CD4-positive, alpha-beta T cell (primary cell): ENCODE results near the gene SIPA1. TPM values are rescaled to one million over a fixed set of nuclear protein-coding genes. Genes with fewer than 3 reads are reported as not detected.
A peak's percentile ranks its signal among the peaks of the same experiment; 100 is the strongest.
"Not testable (repeated sequence)": the region's sequence is repeated elsewhere in the genome, so short reads cannot be mapped to it uniquely, and the experiment has no call there.

Source experiments
- ATAC-seq: fragments of 200-7000 bp; cut with Tn5 transposase; one replicate; pipeline ENCODE4 v1.10.0; 2022; ENCODE audit warnings: mild to moderate bottlenecking; ENCODE audit not compliant: poor library complexity
- CTCF ChIA-PET: fragments of 350-600 bp; sonication (Branson Sonifier 250); formaldehyde crosslinking; loops from one replicate; lab custom pipeline; 2021; ENCODE audit warnings: antibody characterized with exemption, inconsistent platforms; lab: Charles Lee
- POLR2A ChIA-PET: fragments of 350-600 bp; sonication (Branson Sonifier 250); formaldehyde crosslinking; loops from one replicate; lab custom pipeline; 2021; ENCODE audit warnings: antibody characterized with exemption, inconsistent platforms; lab: Charles Lee
- DNase-seq, 14 experiments: peaks; one replicate each; pipeline ENCODE4 v3.0.0-alpha.2; 2013 to 2020; ENCODE audit warnings: mixed read lengths in 2 of 14
- H3K27ac ChIP-seq, 2 donors: one replicate each; pipeline versions ENCODE4 v1.5.1 to v1.7.0; 2013; ENCODE audit warnings: low read length in 2 of 2, low read depth in 1 of 2, mild to moderate bottlenecking in 1 of 2
- H3K27me3 ChIP-seq, 2 experiments: 1 replicate in 1 of 2; 2 replicates in 1 of 2; pipeline versions ENCODE4 v1.6.1 to v1.7.0; 2013; ENCODE audit warnings: low read length in 2 of 2, control low read depth in 1 of 2, mild to moderate bottlenecking in 1 of 2, moderate library complexity in 1 of 2; ENCODE audit not compliant: insufficient read depth in 2 of 2, control insufficient read depth in 1 of 2
- H3K36me3 ChIP-seq: one replicate; pipeline ENCODE4 v1.6.1; 2013; ENCODE audit warnings: low read length, control low read depth; ENCODE audit not compliant: insufficient read depth
- H3K4me1 ChIP-seq: one replicate; pipeline ENCODE4 v1.6.1; 2013; ENCODE audit warnings: low read length, control low read depth; ENCODE audit not compliant: insufficient read depth
- H3K4me3 ChIP-seq: one replicate; pipeline ENCODE4 v1.5.1; 2013; ENCODE audit warnings: mild to moderate bottlenecking, low read length, moderate library complexity
- H3K9me3 ChIP-seq, 2 experiments: 1 replicate in 1 of 2; 2 replicates in 1 of 2; pipeline versions ENCODE4 v1.6.1 to v1.7.0; 2013; ENCODE audit warnings: low read length in 2 of 2, mild to moderate bottlenecking in 2 of 2, control low read depth in 1 of 2, moderate library complexity in 1 of 2; ENCODE audit not compliant: control insufficient read depth in 1 of 2, insufficient read depth in 1 of 2
- H3K27ac Mint-ChIP-seq: one replicate; pipeline ENCODE4 v1.8.0; 2020; ENCODE audit warnings: mixed read lengths
- H3K27me3 Mint-ChIP-seq: one replicate; pipeline ENCODE4 v1.8.0; 2021; ENCODE audit warnings: mixed read lengths
- H3K36me3 Mint-ChIP-seq: one replicate; pipeline ENCODE4 v1.8.0; 2021; ENCODE audit warnings: low read depth, mixed read lengths
- H3K4me1 Mint-ChIP-seq: one replicate; pipeline ENCODE4 v1.8.0; 2021; ENCODE audit warnings: low read depth, mixed read lengths
- H3K4me3 Mint-ChIP-seq: one replicate; pipeline ENCODE4 v1.8.0; 2020; ENCODE audit warnings: mild to moderate bottlenecking, mixed read lengths
- H3K9me3 Mint-ChIP-seq: one replicate; pipeline ENCODE4 v1.8.0; 2020; ENCODE audit warnings: mixed read lengths
- intact Hi-C, 2 experiments: fragments of 100-400 bp; cut with DNase I in 1 of 2; cut with micrococcal nuclease in 1 of 2; formaldehyde crosslinking; loops; one replicate each; pipeline versions ENCODE4 v1.15.1 to v1.9.0; 2023 to 2025; cut with DNase I, micrococcal nuclease
- total RNA-seq, 174 experiments: library from RNA in 2 of 174; stranded (reverse) in 2 of 174; gene quantifications; one replicate each; pipeline ENCODE4 v1.2.3 and lab custom pipeline; 2021 to 2026
- TF ChIP-seq, protein P1 (sequence below): fragments of 200-600 bp; IDR thresholded peaks from one replicate; pipeline ENCODE4 v1.8.0; 2022; ENCODE audit warnings: antibody characterized with exemption, mild to moderate bottlenecking

SIPA1 gene
- total RNA-seq, 2 experiments from 2014 or later = 272 to 298 TPM

DNA sequence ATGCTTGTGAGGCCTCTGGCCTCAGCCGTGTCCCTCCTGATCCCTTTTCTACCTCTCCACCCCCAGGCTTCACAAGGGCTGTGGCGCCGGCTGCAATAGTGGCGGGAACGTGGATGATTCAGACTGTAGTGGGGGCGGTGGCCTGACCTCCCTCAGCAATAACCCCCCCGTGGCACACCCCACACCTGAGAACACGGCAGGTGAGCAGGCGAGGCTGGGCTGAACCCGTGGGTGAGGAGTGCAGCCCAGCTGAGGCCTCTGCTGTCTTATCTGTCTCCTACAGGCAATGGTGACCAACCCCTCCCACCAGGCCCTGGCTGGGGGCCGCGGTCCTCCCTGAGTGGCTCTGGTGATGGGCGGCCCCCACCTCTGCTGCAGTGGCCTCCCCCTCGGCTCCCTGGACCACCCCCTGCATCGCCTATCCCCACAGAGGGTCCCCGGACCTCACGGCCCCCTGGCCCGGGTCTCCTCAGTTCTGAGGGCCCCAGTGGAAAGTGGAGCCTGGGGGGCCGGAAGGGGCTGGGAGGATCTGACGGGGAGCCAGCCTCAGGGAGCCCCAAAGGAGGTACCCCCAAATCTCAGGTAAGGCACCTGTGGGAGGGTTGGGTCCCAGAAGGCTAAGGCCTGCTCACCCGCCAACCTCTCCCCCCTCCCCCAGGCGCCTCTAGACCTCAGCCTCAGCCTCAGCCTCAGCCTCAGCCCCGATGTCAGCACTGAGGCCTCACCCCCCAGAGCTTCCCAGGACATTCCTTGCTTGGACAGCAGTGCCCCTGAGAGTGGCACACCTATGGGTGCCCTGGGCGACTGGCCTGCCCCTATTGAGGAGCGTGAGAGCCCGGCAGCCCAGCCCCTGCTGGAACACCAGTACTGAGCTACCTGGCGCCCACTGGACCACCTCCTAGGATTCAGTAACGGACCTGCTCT, 1.5 kb upstream of the SIPA1 start:
- peaks cover 56% of the 10 kb centered on the region for H3K36me3 Mint-ChIP-seq
- Histone ChIP-seq H3K4me1 (peaks cover 61% of the 10 kb centered on the region), H3K36me3 (peaks cover 63% of the 10 kb centered on the region), H3K27me3 (no peaks in the 10 kb centered on the region), H3K4me3 (no peak overlapping the region), H3K27ac (peak overlapping the region in 1 of 2 donors; percentile 95), H3K9me3 (no peaks in the 10 kb centered on the region)
- TF ChIP-seq, protein P1, sequence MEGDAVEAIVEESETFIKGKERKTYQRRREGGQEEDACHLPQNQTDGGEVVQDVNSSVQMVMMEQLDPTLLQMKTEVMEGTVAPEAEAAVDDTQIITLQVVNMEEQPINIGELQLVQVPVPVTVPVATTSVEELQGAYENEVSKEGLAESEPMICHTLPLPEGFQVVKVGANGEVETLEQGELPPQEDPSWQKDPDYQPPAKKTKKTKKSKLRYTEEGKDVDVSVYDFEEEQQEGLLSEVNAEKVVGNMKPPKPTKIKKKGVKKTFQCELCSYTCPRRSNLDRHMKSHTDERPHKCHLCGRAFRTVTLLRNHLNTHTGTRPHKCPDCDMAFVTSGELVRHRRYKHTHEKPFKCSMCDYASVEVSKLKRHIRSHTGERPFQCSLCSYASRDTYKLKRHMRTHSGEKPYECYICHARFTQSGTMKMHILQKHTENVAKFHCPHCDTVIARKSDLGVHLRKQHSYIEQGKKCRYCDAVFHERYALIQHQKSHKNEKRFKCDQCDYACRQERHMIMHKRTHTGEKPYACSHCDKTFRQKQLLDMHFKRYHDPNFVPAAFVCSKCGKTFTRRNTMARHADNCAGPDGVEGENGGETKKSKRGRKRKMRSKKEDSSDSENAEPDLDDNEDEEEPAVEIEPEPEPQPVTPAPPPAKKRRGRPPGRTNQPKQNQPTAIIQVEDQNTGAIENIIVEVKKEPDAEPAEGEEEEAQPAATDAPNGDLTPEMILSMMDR = no peak
- intact Hi-C loops = no loop called here
- POLR2A ChIA-PET = interaction anchor here (0.6 to 1.7 kb wide), 3 partner anchors 16 to 64 kb away, joined by 3 to 4 read pairs (median 3); partner anchors contain the start of gene PCNX3
- ATAC-seq = no peak
- H3K27me3 Mint-ChIP-seq = no peaks in the 10 kb centered on the region
- CTCF ChIA-PET = interaction anchor here (2.2 kb wide), 1 partner anchor 10 kb away, joined by 10 read pairs; no protein-coding TSS in a partner anchor
- H3K9me3 Mint-ChIP-seq = no peaks in the 10 kb centered on the region
- peak overlapping the region; percentile 100 for H3K27ac Mint-ChIP-seq
- no peak for DNase-seq
- H3K4me3 Mint-ChIP-seq = peak overlapping the region; percentile 84
- peaks cover 53% of the 10 kb centered on the region for H3K4me1 Mint-ChIP-seq

DNA sequence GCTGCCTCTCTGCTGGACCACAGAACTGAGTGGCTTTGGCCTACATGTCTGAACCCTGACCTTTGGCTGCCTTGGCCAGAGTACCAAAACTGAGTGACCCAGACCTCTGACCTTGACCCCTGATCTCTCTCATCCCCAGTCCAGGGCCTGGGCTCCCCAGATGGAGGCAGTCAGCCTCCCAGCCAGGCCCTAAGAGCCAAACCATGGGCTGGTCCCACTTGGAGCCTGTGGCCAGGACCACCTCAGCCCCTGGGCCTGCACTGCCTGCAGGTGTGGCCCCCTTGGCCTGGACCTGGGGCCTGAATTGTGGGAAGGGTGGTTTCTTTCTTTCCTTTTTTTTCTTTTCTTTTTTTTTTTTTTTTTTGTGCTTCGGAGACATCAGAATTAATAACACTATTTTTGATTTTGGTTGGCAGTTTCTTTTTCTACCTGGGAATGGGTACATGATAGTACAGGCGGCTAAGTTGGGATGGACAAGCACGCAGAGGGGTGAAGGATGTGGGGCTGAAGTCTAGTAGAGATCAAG, 806 bp upstream of the SIPA1 start:
- H3K4me3 Mint-ChIP-seq = peak overlapping the region; percentile 97
- H3K36me3 ChIP-seq = peaks cover 63% of the 10 kb centered on the region

DNA sequence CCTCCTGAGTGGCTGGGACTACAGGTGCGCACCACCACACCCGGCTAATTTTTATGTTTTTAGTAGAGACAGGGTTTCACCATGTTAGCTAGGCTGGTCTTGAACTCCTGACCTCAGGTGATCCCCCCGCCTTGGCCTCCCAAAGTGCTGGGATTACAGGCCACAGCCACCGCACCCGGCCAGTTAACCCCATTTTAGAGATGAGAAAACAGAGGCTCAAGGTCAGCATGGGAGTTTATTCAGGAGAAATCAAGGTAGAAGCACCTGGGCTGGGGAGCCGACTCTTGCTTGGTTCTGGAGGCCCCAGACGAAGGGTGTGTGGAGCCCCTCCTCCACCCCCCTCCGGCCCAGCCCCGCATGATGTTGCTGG, 1.3 kb downstream of the SIPA1 start:
- DNase-seq = not testable (repeated sequence)
- intact Hi-C loops = loop anchor here (1.0 to 2.0 kb wide), 3 partner anchors 14 to 24 kb away; partner anchors contain the start of gene PCNX3 (in 1 of the 2)
- peaks cover 67% of the 10 kb centered on the region for H3K36me3 ChIP-seq

More for the DNA sequence above, 806 bp upstream of the SIPA1 start:
- peaks cover 58% of the 10 kb centered on the region for H3K36me3 Mint-ChIP-seq
- Histone ChIP-seq H3K4me1 (peaks cover 68% of the 10 kb centered on the region), H3K27ac (peak overlapping the region; percentile 68 to 95), H3K4me3 (no peak overlapping the region), H3K27me3 (no peaks in the 10 kb centered on the region), H3K9me3 (no peaks in the 10 kb centered on the region)
- peaks cover 60% of the 10 kb centered on the region for H3K4me1 Mint-ChIP-seq
- DNase-seq (no peak), ATAC-seq (no peak)
- TF ChIP-seq, protein P1 = no peak
- H3K27me3 Mint-ChIP-seq = no peaks in the 10 kb centered on the region
- CTCF ChIA-PET = interaction anchor here (0.8 to 2.2 kb wide), 4 partner anchors 11 to 223 kb away, joined by 3 to 10 read pairs (median 5); partner anchors contain the start of genes KAT5 and MUS81
- peak overlapping the region; percentile 100 for H3K27ac Mint-ChIP-seq
- intact Hi-C loops = no loop called here
- no peaks in the 10 kb centered on the region for H3K9me3 Mint-ChIP-seq
- POLR2A ChIA-PET = interaction anchor here (0.6 to 6.1 kb wide), 12 partner anchors 11 to 365 kb away, joined by 3 to 244 read pairs (median 4); partner anchors contain the start of genes BANF1, EIF1AD, KAT5 and MAP3K11

More for the DNA sequence above, 1.3 kb downstream of the SIPA1 start:
- H3K9me3 ChIP-seq, ATAC-seq, H3K9me3 Mint-ChIP-seq, H3K27me3 ChIP-seq, H3K27me3 Mint-ChIP-seq: not testable (repeated sequence)
- Mint-ChIP-seq H3K36me3 (peaks cover 63% of the 10 kb centered on the region), H3K27ac (peak overlapping the region; percentile 100), H3K4me1 (peaks cover 64% of the 10 kb centered on the region), H3K4me3 (peak overlapping the region; percentile 97)
- ChIA-PET POLR2A (interaction anchor here (0.8 to 6.1 kb wide), 14 partner anchors 8 to 363 kb away, joined by 3 to 244 read pairs (median 7); partner anchors contain the start of genes BANF1, CFL1, FAM89B and KAT5), CTCF (interaction anchor here (1.3 to 2.4 kb wide), 4 partner anchors 14 to 72 kb away, joined by 3 to 10 read pairs (median 6); partner anchors contain the start of gene KAT5)
- Histone ChIP-seq H3K27ac (peak overlapping the region; percentile 92 to 95), H3K4me1 (peaks cover 75% of the 10 kb centered on the region), H3K4me3 (peak overlapping the region; percentile 100)
